Measurements from ENCODE around the gene CPLX1.

- no peak for TF ChIP-seq POLR2A (IDR thresholded peaks at IDR 0.05)
- TF ChIP-seq, protein P1, sequence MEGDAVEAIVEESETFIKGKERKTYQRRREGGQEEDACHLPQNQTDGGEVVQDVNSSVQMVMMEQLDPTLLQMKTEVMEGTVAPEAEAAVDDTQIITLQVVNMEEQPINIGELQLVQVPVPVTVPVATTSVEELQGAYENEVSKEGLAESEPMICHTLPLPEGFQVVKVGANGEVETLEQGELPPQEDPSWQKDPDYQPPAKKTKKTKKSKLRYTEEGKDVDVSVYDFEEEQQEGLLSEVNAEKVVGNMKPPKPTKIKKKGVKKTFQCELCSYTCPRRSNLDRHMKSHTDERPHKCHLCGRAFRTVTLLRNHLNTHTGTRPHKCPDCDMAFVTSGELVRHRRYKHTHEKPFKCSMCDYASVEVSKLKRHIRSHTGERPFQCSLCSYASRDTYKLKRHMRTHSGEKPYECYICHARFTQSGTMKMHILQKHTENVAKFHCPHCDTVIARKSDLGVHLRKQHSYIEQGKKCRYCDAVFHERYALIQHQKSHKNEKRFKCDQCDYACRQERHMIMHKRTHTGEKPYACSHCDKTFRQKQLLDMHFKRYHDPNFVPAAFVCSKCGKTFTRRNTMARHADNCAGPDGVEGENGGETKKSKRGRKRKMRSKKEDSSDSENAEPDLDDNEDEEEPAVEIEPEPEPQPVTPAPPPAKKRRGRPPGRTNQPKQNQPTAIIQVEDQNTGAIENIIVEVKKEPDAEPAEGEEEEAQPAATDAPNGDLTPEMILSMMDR (IDR thresholded peaks at IDR 0.05), result no peak
Measured at GRCh38 chr4:819401-820229, 6.3 kb downstream of the CPLX1 start.
